NCI-H1694 (cell line): ENCODE results near the gene UBTD1.
"Not testable (repeated sequence)": the region's sequence is repeated elsewhere in the genome, so short reads cannot be mapped to it uniquely, and the experiment has no call there.

ENCODE experiments used
- DNase-seq: peaks from one replicate; lab custom pipeline; 2025; lab: John Stamatoyannopoulos, UW

Gene UBTD1

GRCh38 chr10:97563337-97563736 is 64.6 kb downstream of the UBTD1 start:
- DNase-seq = no peak

GRCh38 chr10:97564776-97565175 is 66.1 kb downstream of the UBTD1 start:
- DNase-seq = no peak

- DNase-seq = no peak
Measured at GRCh38 chr10:97566336-97566996, 67.7 kb downstream of the UBTD1 start.

- no peak for DNase-seq
Measured at GRCh38 chr10:97567891-97568290, 69.2 kb downstream of the UBTD1 start.

- DNase-seq = no peak
Measured at GRCh38 chr10:97570146-97570788, 71.5 kb downstream of the UBTD1 start.

GRCh38 chr10:97570789-97571471 is 72.2 kb downstream of the UBTD1 start:
- peak; percentile 85 for DNase-seq

GRCh38 chr10:97571622-97572021 is 72.9 kb downstream of the UBTD1 start:
- no peak for DNase-seq

GRCh38 chr10:97572214-97572989 is 73.7 kb downstream of the UBTD1 start, which contains the start of gene ANKRD2:
Gene ANKRD2, plus strand, starts transcription at chr10:97572779. Its CDS starts 10 bp downstream, at chr10:97572789.
- peak; percentile 72 for DNase-seq

- no peak for DNase-seq
Measured at GRCh38 chr10:97573021-97573420, 74.3 kb downstream of the UBTD1 start.

- DNase-seq = no peak
Measured at GRCh38 chr10:97573672-97574071, 74.9 kb downstream of the UBTD1 start.

- peak; percentile 64 for DNase-seq
Measured at GRCh38 chr10:97574374-97575126, 75.8 kb downstream of the UBTD1 start.

- DNase-seq = no peak
Measured at GRCh38 chr10:97575127-97575668, 76.5 kb downstream of the UBTD1 start.

- not testable (repeated sequence) for DNase-seq
Measured at GRCh38 chr10:97576487-97576886, 77.8 kb downstream of the UBTD1 start.

GRCh38 chr10:97577701-97578100 is 79.0 kb downstream of the UBTD1 start:
- DNase-seq = no peak

GRCh38 chr10:97578171-97578844 is 79.6 kb downstream of the UBTD1 start:
- DNase-seq = no peak

- DNase-seq = no peak
Measured at GRCh38 chr10:97580421-97581367, 82.0 kb downstream of the UBTD1 start.

- DNase-seq = no peak
Measured at GRCh38 chr10:97582169-97582568, 83.4 kb downstream of the UBTD1 start.

- no peak for DNase-seq
Measured at GRCh38 chr10:97583476-97583875, 84.8 kb downstream of the UBTD1 start.

GRCh38 chr10:97584060-97584797 is 85.5 kb downstream of the UBTD1 start, which contains the start of gene HOGA1:
Gene HOGA1, plus strand, starts transcription at chr10:97584389. Its CDS starts 315 bp downstream, at chr10:97584704.
- no peak for DNase-seq
